UCSD-AML1 (cell line): ENCODE data around the gene TUT1.
"Not testable (repeated sequence)": the region's sequence is repeated elsewhere in the genome, so short reads cannot be mapped to it uniquely, and the experiment has no call there.

Source experiments
- DNase-seq: peaks from one replicate; lab custom pipeline; 2025; ENCODE audit not compliant: unreplicated experiment; lab: John Stamatoyannopoulos, UW

Gene TUT1

DNA sequence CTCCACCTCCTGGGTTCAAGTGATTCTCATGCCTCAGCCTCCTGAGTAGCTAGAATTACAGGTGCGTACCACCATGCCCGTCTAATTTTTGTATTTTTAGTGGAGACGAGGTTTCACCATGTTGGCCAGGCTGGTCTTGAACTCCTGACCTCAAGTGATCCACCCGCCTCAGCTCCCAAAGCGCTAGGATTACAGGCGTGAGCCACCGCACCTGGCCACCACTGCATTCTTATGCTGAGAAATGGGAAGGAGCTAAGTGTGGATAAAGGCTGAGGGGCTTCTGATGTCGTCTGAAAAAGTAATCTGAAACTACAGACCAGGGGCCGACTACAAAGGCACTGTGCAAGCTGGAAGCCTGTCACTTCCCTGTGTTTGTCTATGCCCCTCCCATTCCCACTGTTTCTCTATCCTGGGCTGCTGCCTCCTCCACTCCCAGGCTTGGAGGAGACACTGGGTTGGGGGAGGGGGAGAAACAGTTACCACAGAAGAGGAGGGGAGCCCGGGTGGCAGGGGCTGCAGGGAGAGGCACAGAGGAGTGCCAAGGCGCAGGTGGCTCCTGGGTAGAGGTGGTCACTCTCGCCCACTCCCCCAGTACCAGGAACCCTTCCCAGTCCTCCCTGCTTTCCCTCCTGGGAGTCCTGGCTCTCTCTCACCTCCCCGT lies 13.3 kb upstream of the TUT1 start:
- no peak for DNase-seq

DNA sequence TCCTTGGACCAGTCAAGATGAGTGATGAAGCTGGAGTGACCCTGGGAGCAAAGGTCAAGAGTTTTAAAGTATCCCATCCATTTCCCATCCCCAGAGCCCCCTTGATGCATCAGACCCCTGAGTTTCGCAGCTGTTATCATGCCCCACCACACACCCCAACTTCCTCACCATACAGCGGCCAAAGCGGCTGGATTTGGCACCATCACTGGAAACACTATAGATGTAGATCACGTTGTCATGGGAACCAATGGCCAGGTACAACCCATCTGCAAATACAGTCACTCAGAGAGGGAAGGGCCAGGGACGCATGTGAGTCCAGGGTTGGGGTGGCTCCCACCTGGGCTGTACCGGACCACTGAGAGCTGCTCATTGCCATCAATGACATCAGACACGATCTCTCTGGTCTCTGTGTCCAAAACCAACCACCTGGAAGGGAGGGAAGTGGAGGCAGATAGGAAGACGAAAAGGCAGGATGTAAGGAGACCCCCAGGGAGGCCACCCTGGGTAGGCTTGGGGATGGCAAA lies 12.5 kb upstream of the TUT1 start:
- DNase-seq = no peak

DNA sequence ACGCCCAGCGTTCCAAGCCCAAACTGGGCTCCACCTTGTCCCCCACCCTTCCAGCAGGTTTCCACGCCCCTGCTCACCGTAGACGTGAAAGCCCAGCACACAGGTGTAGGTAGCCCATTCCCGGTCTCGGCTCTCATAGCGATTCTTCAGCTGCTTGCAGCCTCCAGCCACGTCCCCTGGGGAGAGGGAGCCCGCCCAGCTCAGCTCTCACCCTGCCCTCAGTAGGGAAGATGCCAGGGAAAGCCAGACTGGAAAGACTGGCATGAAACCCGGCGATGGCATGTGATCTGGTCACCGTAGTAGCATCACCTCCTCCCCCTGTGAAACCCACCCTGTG lies 11.7 kb upstream of the TUT1 start:
- DNase-seq = no peak

- no peak for DNase-seq
Observed at GRCh38 chr11:62602141-62603071, 11.1 kb upstream of the TUT1 start.

- DNase-seq = peak; percentile 98
Observed at GRCh38 chr11:62601372-62602140, 10.2 kb upstream of the TUT1 start, which contains the start of gene MTA2. Gene MTA2, minus strand, starts transcription at chr11:62601865. Its CDS starts 415 bp downstream, at chr11:62601450.

DNA sequence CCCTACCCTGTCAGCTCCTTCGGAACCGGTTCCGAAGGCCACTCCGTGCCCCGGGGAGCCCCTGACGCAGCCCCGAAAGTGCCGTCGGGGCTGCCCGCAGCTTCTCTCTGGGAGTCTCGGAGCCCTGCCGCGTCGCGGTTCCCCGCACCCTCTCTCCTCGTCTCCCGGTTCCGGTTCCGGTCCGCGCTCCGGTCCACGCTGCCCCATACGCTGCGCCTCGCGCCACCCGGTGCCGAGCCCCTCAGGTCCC lies 9.7 kb upstream of the TUT1 start:
- DNase-seq = peak; percentile 63

GRCh38 chr11:62600367-62601121 lies 9.2 kb upstream of the TUT1 start:
- DNase-seq = no peak

GRCh38 chr11:62599901-62600300 lies 8.6 kb upstream of the TUT1 start:
- DNase-seq = no peak

DNA sequence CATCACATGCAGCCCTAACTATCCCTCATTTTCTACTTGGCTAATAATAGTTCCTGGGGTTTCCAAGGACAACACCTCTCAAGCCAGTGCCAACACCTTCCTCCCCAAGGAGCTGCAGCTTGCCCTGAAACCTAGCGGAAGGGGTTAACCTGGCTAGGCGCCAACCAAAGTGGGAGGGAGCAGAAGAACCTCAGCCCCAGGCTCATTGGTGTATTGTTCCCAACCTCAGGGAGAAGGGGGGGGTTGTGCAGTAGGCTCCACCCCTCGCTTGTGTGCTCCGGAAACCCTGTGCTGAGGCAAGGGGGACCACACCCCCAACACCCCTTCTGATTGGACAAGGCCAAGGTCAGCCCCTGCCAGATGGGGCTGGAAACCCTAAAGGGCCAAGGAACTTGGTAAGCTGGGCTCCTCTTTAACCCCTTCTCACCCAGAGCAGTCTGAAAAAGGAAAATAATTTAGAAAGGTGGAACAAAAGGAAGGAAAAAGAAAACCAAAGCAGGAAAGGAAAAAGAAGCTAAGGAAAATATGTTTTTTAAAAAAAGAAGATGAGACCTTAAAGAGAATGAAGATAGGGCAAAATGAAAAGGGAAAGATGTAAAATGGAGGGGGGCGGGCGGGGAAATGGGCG lies 7.9 kb upstream of the TUT1 start:
- peak; percentile 97 for DNase-seq

GRCh38 chr11:62595124-62595523 lies 3.8 kb upstream of the TUT1 start:
- DNase-seq = no peak

- peak; percentile 82 for DNase-seq
Observed at GRCh38 chr11:62593434-62594044, 2.2 kb upstream of the TUT1 start.

DNA sequence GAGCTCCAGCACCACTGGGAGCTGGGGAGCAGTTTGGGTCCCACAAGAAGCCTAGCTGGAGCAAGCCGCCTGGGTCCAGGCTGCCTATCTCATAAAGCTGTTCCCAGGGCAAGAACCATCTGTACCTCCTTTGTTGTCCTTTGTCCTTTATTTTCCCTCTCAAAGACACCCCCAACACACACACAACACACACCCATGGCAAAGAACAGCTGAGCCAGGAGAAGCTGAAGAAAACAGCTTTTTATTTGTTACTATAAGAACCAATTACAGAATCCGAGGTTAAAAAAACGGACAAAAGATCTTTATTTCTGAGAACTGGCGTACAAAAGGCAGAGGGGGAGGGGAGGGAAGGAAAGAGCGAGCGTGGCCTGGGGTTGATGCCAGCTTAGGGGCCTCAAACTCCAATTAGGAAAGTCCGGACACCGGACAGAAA lies 1.7 kb upstream of the TUT1 start:
- no peak for DNase-seq

- DNase-seq = no peak
Observed at GRCh38 chr11:62592146-62592815, 958 bp upstream of the TUT1 start.

- peak; percentile 20 for DNase-seq
Observed at GRCh38 chr11:62588966-62589637, 2.2 kb downstream of the TUT1 start.

DNA sequence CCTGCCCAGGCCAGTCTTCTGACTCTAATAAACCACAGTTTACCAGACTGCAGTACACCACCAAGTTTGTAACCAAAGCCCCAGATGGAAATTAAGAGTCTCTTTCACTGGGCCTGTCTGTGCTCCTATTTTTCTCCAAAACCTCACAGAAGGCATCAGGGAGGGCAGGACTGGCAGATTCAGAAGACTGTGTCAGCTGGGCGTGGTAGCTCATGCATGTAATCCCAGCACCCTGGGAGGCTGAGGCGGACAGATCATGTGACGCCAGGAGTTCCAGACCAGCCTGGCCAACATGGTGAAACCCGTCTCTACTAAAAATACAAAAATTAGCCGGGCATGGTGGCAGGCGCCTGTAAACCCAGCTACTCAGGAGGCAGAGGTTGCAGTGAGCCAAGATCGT lies 6.0 kb downstream of the TUT1 start:
- not testable (repeated sequence) for DNase-seq

DNA sequence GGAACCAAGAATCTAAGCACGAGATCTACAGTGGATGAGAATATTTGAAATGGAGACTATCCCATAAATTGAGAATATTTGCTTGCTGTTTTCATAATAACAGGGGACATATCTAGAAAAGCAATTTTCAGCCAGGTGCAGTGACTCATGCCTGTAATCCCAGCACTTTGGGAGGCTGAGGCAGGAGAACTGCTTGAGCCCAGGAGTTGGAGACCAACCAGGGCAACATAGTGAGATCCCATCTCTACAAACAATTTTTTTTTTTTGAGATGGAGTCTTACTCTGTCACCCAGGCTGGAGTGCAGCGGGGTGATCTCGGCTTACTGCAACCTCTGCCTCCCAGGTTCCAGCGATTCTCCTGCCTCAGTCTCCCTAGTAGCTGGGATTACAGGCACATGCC lies 9.6 kb downstream of the TUT1 start:
- DNase-seq = not testable (repeated sequence)

DNA sequence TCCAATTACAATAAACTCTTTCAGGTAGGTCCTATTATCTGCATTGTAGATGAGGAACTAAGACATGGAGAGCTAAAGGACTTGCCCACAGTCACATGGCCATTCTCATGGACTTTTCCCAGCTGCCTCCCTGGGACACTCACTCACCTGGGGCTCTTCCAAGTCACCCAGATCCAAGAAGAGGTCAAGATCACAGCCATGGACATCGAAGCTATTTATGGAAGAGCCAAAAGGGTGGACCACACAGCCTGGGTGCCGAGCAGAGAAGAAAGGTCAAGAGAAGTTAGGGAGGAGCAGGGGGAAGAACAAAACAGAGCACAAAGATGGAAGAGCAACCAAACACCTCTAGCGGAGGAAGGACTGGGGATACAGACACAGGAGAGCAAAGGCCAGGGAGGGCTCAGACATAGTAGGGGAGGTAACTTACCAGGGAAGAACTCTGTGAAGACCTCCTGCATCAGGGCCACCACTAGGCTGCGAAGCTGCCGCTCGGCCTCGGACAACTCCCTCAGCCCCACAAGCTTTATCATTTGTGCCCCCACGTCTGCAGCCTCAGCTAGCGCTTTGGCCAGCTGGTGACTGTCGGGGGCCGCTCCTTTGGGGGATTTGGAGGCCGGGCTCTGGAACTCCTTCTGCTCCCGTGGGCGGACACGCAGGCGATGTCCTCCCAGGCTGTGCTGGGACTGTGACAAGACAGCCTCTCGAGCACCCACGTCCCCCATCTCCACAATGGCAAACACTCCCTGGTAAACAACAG lies 10.2 kb downstream of the TUT1 start:
- no peak for DNase-seq

GRCh38 chr11:62579252-62579651 lies 12.1 kb downstream of the TUT1 start:
- no peak for DNase-seq
